Tibial artery (tissue), 4 donors: Measurements from ENCODE around the gene KIAA1671.
A peak's percentile ranks its signal among the peaks of the same experiment; 100 is the strongest.

ENCODE experiments used
- DNase-seq, 2 donors: peaks; one replicate each; pipeline ENCODE4 v3.0.0-alpha.2; 2019
- H3K27ac ChIP-seq, 2 donors: fragments of 200-600 bp; sonication (generic) in 1 of 2; 1 replicate in 1 of 2; 2 replicates in 1 of 2; pipeline ENCODE4 v1.5.1; 2018 to 2019; ENCODE audit warnings: mild to moderate bottlenecking in 1 of 2
- H3K27me3 ChIP-seq, 2 donors: fragments of 200-600 bp; sonication (generic) in 1 of 2; one replicate each; pipeline versions ENCODE4 v1.5.1 to v1.6.0; 2016 to 2019
- H3K36me3 ChIP-seq, 3 donors: fragments of 200-600 bp; sonication (generic) in 2 of 3; one replicate each; pipeline ENCODE4 v1.5.1; 2016 to 2019; ENCODE audit warnings: mild to moderate bottlenecking in 2 of 3
- H3K4me1 ChIP-seq, 4 donors: fragments of 200-600 bp; sonication (generic) in 2 of 4; 1 replicate in 3 of 4; 2 replicates in 1 of 4; pipeline ENCODE4 v1.5.1; 2016 to 2019
- H3K4me3 ChIP-seq, 2 donors: fragments of 200-600 bp; sonication (generic) in 1 of 2; 1 replicate in 1 of 2; 2 replicates in 1 of 2; pipeline ENCODE4 v1.5.1; 2018 to 2019; ENCODE audit warnings: mild to moderate bottlenecking in 2 of 2
- H3K9me3 ChIP-seq, 3 donors: fragments of 200-600 bp; sonication (generic) in 1 of 3; one replicate each; pipeline ENCODE4 v1.5.1; 2016 to 2019
- CTCF ChIP-seq, 2 experiments: fragments of 200-600 bp in 1 of 2; fragments of 450-650 bp in 1 of 2; IDR thresholded peaks; one replicate each; pipeline ENCODE4 v1.5.1; 2017 to 2019; ENCODE audit warnings: antibody characterized with exemption in 2 of 2, mild to moderate bottlenecking in 1 of 2, moderate library complexity in 1 of 2
- intact Hi-C: fragments of 100-400 bp; cut with DNase I; formaldehyde crosslinking; loops from one replicate; pipeline ENCODE4 v1.15.0; 2023; ENCODE audit warnings: low total_unique reads

Gene KIAA1671

GRCh38 chr22:25134451-25134850, 181.9 kb downstream of the KIAA1671 start:
- TF ChIP-seq CTCF (IDR thresholded peaks at IDR 0.05): no peak
- peaks cover 0 to 3% (median 0%) of the 10 kb centered on the region in 3 donors for H3K36me3 ChIP-seq
- no peaks in the 10 kb centered on the region for H3K9me3 ChIP-seq
- intact Hi-C loops: no loop called here
- H3K27me3 ChIP-seq: no peaks in the 10 kb centered on the region
- peak overlapping the region; percentile 33 to 52 for H3K27ac ChIP-seq
- H3K4me3 ChIP-seq: no peak overlapping the region
- H3K4me1 ChIP-seq: peaks cover 0 to 75% (median 37%) of the 10 kb centered on the region in 4 donors
- no peak for DNase-seq

GRCh38 chr22:25136953-25137576, 184.5 kb downstream of the KIAA1671 start:
- H3K4me1 ChIP-seq: peaks cover 0 to 54% (median 38%) of the 10 kb centered on the region in 4 donors
- TF ChIP-seq CTCF (IDR thresholded peaks at IDR 0.05): no peak

GRCh38 chr22:25137577-25138525, 185.3 kb downstream of the KIAA1671 start:
- intact Hi-C loops: no loop called here
- no peaks in the 10 kb centered on the region for H3K9me3 ChIP-seq
- no peak for TF ChIP-seq CTCF (IDR thresholded peaks at IDR 0.05)
- peaks cover 0 to 60% (median 40%) of the 10 kb centered on the region in 4 donors for H3K4me1 ChIP-seq
- H3K27me3 ChIP-seq: no peaks in the 10 kb centered on the region
- no peak for DNase-seq
- H3K27ac ChIP-seq: no peak overlapping the region
- peaks cover 0 to 3% (median 0%) of the 10 kb centered on the region in 3 donors for H3K36me3 ChIP-seq
- H3K4me3 ChIP-seq: no peak overlapping the region

More at GRCh38 chr22:25136953-25137576, 184.5 kb downstream of the KIAA1671 start:
- DNase-seq: no peak
- peak overlapping the region in 1 of 2 donors; percentile 34 for H3K27ac ChIP-seq
- H3K36me3 ChIP-seq: peaks cover 0 to 3% (median 0%) of the 10 kb centered on the region in 3 donors
- no peaks in the 10 kb centered on the region for H3K27me3 ChIP-seq
- intact Hi-C loops: no loop called here
- no peaks in the 10 kb centered on the region for H3K9me3 ChIP-seq
- no peak overlapping the region for H3K4me3 ChIP-seq

DNA sequence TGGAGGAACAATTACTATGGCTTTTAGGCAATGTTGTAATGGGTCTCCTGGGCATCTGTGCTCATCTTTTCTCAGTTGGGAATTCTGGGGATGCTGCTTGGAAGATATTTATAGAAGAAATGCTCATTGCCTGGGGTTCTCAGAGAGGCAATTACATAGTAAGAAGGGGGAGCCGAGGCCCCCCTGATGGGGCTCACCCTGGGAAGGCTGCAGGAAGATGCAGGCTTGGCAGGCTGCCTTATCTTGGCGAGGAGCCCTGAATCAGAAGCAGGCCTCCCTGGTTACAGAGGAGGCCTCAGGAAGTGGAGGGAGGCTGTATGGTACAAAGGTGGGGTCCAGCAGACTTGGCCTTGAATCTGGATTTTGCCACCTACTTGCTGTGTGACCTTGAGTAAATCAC, 186.5 kb downstream of the KIAA1671 start:
- Histone ChIP-seq H3K36me3 (peaks cover 0 to 3% (median 0%) of the 10 kb centered on the region in 3 donors), H3K4me1 (peaks cover 0 to 58% (median 35%) of the 10 kb centered on the region in 4 donors), H3K27me3 (no peaks in the 10 kb centered on the region), H3K27ac (no peak overlapping the region), H3K9me3 (no peaks in the 10 kb centered on the region), H3K4me3 (no peak overlapping the region)
- DNase-seq: no peak
- intact Hi-C loops: no loop called here
- no peak for TF ChIP-seq CTCF (IDR thresholded peaks at IDR 0.05)

GRCh38 chr22:25142102-25142501, 189.6 kb downstream of the KIAA1671 start:
- H3K27ac ChIP-seq: peak overlapping the region; percentile 3 to 6
- H3K27me3 ChIP-seq: no peaks in the 10 kb centered on the region
- peaks cover 0 to 78% (median 35%) of the 10 kb centered on the region in 4 donors for H3K4me1 ChIP-seq
- H3K9me3 ChIP-seq: no peaks in the 10 kb centered on the region
- no peaks in the 10 kb centered on the region for H3K36me3 ChIP-seq
- intact Hi-C loops: no loop called here
- no peak overlapping the region for H3K4me3 ChIP-seq
- TF ChIP-seq CTCF (IDR thresholded peaks at IDR 0.05): no peak
- no peak for DNase-seq
